ENCODE measurements around the gene CPTP.

- TF ChIP-seq SUZ12 (IDR thresholded peaks at IDR 0.05; ENCODE audit: extremely low read depth, insufficient read depth, insufficient read length) (no peak), ZNF274 (IDR thresholded peaks at IDR 0.05; ENCODE audit: low read depth, low read length) (no peak)
Measured at GRCh38 chr1:1347026-1347595, 22.5 kb downstream of the CPTP start.
